ENCODE data around the gene DUSP21.
"Not testable (repeated sequence)": the region's sequence is repeated elsewhere in the genome, so short reads cannot be mapped to it uniquely, and the experiment has no call there.

The DUSP21 gene

GRCh38 chrX:44876767-44877166 is 32.9 kb downstream of the DUSP21 start:
- DNase-seq = no peak

DNA sequence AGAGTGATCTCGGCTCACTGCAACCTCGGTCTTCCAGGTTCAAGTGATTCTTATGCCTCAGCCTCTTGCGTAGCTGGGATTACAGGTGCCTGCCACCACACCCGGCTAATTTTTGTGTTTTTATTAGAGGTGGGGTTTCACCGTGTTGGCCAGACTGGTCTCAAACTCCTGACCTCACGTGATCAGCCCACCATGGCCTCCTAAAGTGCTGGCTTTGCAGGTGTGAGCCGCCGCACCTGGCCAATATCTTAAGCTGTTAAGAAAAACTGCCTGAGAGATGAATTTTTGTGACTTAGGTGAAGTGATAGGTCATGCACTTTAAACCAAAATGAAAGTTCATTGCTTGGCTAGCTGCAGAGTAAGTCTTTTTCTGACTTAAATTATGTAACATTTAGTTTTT is 35.0 kb downstream of the DUSP21 start:
- no peak for DNase-seq

DNA sequence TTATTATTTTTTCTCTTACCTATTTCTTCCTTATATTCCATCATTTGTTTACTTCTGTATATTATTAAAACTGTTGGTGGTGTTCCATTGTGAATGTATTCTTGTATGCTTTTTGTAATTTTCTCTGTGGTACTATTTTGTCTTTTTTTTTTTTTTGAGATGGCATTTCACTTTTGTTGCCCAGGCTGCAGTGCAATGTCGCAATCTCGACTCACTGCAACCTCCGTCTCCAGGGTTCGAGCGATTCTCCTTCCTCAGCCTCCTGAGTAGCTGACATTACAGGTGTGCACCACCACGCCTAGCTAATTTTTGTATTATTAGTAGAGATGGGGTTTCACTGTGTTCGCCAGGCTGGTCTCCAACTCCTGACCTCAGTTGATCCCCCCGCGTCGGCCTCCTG is 37.7 kb downstream of the DUSP21 start:
- no peak for DNase-seq

GRCh38 chrX:44882635-44883034 is 38.8 kb downstream of the DUSP21 start:
- no peak for DNase-seq

- DNase-seq = no peak
Measured at GRCh38 chrX:44884944-44885343, 41.1 kb downstream of the DUSP21 start.

DNA sequence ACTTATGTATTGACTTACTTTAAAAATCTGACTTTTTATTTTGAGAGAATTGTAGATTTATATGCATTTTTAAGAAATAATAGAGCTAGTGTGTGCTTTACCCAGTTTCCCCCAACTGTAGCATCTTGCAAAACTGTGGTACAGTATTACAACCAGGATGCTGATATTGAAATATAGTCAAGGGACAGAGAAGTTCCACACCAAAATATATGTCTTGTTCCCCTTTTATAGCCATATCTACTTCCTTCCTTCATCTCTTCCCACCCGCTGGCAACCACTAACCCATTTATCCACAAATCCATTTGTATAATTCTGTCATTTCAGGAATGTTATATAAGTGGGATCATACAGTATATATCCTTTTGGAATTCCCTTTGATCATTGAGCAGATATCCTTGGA is 46.0 kb downstream of the DUSP21 start:
- no peak for DNase-seq

GRCh38 chrX:44890247-44890646 is 46.4 kb downstream of the DUSP21 start:
- DNase-seq = no peak

- DNase-seq = not testable (repeated sequence)
Measured at GRCh38 chrX:44890687-44891086, 46.9 kb downstream of the DUSP21 start.

- no peak for DNase-seq
Measured at GRCh38 chrX:44891642-44892041, 47.8 kb downstream of the DUSP21 start.
